Inferior parietal cortex (tissue), 1 donor: ENCODE data around the gene EPB41.
"Not testable (repeated sequence)": the region's sequence is repeated elsewhere in the genome, so short reads cannot be mapped to it uniquely, and the experiment has no call there.

ENCODE experiments used
- DNase-seq: peaks from one replicate; pipeline ENCODE4 v3.0.0-alpha.2; 2016; ENCODE audit errors: extremely low spot score

The EPB41 gene

GRCh38 chr1:29129916-29130315 is 215.5 kb downstream of the EPB41 start:
- DNase-seq, result no peak

DNA sequence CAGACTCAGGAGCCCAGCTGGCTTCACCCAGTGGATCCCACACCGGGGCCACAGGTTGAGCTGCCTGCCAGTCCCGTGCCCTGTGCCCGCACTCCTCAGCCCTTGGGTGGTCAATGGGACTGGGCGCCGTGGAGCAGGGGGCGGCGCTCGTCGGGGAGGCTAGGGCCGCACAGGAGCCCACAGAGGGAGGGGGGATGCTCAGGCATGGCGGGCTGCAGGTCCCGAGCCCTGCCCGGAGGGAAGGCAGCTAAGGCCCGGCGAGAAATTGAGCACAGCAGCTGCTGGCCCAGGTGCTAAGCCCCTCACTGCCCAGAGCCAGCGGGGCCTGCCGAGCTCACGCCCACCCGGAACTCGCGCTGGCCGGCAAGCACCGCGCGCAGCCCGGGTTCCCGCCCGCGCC is 216.7 kb downstream of the EPB41 start:
- DNase-seq, result not testable (repeated sequence)

DNA sequence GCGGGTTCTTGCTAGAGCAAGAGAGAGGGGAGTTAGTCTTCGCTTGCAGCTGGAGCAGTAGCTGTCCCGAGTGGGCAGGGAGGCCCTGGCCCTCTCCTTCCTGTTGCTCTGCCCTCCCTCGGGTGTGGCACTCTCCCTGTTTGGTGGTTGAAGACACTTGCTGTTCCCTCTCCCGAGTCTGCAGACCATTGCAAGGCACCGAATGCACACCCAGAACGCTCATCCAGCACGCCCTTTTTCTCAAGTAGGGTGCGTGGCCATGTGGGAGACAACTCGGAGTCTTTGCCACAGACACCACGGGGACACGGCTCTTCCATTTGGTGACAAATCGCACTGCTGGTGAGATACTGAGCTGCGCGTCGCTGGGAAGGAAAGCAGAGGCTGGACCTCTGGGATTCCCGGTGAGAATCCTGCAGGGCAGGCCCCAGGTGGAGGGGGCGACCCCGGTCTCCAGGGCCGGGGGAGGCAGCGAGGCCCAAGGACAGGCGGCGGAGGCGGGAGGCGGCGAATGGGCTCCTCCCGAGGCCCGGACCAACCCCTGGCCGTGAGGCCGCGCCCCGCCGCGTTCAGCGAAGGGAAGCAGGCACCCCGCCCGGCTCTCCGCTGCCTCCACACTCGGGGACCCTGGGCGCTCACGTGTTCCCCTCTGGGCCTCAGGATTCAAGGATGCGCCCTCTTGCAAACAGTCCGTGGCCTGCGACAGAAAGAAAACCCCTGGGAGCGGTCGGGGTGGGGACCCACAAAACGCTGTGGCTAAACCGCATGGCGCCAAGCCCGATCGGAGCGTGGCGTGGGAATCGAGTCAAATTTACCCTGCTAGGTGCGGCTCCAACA is 219.7 kb downstream of the EPB41 start:
- no peak for DNase-seq

DNA sequence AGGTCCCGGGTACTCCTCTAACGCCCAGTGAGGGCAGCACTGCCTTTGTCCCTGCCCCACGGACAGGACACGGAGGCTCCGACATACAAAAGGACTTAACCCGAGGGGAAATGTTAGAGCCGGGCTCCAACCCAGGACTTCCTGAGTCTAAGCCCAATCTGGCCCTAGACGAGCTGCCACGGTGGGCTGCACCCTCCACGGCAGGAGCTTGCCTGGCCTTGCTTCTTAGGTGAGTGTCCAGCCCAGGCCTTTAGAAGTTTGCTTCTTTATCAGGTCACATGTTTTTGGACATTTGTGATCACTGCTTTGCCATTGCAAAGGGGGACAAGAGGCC is 220.3 kb downstream of the EPB41 start:
- no peak for DNase-seq

- DNase-seq, result no peak
These were observed 222.1 kb downstream of the EPB41 start for GRCh38 chr1:29136391-29136915.

GRCh38 chr1:29142714-29143113 is 228.3 kb downstream of the EPB41 start:
- no peak for DNase-seq

GRCh38 chr1:29144178-29144577 is 229.8 kb downstream of the EPB41 start:
- DNase-seq, result no peak

GRCh38 chr1:29145739-29146437 is 231.5 kb downstream of the EPB41 start:
- DNase-seq, result no peak

GRCh38 chr1:29148656-29149491 is 234.5 kb downstream of the EPB41 start:
- DNase-seq, result no peak

DNA sequence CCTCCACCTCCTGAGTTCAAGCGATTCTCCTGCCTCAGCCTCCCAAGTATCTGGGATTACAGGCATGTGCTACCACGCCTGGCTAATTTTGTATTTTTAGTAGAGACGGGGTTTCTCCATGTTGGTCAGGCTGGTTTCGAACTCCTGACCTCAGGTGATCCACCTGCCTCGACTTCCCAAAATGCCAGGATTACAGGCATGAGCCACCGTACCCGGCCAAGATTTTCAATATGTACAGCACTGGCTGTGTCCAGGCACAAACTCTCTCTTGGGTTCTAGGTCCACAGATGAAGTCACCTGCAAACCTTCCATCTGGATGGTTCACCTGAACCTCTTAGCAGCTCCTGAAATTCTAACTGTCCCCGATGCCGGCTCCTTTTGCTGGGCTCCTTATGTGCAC is 236.0 kb downstream of the EPB41 start:
- DNase-seq, result not testable (repeated sequence)

GRCh38 chr1:29152046-29152805 is 237.9 kb downstream of the EPB41 start:
- DNase-seq, result no peak

DNA sequence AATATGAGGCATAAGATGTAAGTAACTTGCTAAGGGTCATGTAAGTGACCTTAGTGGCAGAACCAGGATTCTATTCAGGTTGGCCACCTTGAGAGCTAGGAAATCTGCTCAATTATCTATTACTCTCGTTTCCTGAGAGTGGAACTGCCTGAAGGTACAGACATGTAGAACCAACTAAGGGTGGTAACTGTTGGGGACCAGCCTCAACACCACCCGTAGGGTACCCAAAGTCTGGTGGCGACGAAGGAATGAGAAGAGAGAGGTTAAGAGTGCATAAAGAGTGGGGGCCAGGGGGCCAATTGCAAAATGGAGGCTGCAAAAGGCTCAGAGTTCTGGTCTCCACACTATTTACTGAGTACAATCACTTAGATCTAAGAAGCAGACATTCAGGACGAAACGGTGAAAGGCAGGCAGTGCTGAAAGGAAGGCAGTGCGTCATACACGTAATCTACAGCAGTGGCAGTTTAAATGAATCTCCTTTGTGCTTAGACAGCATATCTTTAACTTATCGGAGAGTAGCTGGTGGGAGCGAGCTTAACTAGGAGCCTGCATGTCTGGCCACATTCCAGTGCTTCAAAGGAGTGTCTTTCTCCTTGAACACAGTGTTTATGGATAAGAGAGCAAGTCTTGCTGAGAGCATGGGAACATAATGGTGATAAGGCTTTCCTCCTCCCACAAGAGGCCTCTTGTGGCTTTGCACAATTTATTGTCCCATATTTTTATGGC is 242.3 kb downstream of the EPB41 start:
- peak; percentile 51 for DNase-seq

- no peak for DNase-seq
These were observed 242.9 kb downstream of the EPB41 start for GRCh38 chr1:29157269-29157601.

DNA sequence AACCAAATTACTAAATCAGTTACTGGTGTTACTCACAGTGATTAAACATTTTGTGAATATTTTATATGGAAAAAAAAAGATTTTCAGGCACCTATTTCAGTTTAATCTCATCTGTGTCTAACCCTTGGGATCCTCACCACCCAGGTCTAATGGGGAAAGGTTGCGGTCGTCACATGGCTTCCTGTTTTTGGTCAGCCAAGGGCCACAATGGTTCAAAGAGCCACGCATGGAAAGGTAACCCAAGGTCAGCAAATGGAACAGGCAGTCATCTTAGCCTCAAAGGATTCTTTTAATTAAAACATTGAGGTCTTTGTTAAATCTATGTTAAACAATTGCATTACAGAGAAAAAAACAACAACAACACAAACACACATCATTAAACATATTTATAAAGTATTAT is 245.4 kb downstream of the EPB41 start:
- DNase-seq, result no peak

GRCh38 chr1:29162025-29162424 is 247.7 kb downstream of the EPB41 start:
- DNase-seq, result no peak

- no peak for DNase-seq
These were observed 248.2 kb downstream of the EPB41 start for GRCh38 chr1:29162476-29163138.

DNA sequence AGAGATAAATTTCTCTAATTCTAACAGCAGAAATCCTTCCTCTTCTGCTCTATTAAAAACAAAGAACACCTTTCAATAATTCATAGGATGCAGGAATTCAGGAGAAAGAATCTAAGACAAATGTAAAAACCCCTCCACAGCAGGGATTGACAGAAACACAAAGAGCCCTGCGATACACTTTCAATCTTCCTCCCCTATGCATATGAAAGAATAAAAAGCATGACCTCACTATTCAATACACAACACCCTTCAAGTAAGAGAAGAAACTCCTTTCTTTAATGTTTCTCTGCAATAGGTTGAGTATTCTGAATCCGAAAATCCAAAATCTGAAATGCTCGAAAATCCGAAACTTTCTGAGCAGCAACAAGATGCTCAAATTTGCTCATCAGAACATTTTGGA is 250.2 kb downstream of the EPB41 start:
- DNase-seq, result no peak

DNA sequence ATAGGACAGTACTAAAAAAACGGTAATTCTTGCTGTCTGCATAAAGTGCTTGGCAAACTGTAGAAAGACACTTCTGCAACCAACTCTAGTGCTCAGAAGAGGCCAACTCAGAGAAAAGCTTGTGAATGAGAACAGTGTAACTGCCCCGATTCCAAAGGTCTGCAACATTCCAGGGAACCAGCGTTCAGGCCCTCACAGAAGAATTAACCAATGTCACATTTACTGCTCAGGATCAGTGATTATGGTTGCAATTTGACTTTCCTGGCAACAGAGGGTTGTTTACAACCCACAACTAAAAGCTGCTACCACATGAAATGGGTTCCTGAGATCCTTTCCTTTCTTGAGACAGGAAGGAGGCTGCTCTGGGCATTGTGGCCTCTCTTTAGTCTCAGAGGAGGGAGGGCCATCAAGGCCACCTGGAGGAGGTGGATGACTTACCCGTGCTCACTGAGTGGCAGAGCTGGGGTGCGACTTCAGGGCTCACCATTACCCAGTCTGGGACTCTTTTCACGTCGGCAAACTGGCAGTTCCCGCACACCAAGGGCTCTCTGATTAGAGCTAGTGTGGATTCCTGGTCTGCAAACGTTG is 252.0 kb downstream of the EPB41 start:
- no peak for DNase-seq

DNA sequence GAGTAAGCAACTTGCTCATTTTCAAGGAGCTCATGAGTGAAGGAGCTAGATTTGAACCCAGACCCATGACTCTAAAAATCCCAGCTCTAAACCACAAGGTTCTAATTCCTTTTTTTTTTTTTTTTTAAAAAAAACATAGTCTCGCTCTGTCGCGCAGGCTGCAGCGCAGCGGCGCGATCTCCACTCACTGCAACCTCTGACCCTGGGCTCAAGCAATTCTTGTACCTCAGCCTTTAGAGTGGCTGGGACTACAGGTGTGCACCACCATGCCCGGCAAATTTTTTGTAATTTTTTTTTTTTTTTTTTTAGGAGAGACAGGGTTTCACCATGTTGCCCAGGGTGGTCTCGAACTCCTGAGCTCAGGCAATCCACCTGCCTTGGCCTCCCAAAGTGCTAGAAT is 253.5 kb downstream of the EPB41 start:
- no peak for DNase-seq
